ACC112 (cell line): Measurements from ENCODE around the gene XKR7.

Experiments
- H2AFZ ChIP-seq: fragments of 200-600 bp; sonication (generic); one replicate; pipeline ENCODE4 v1.6.0; 2017; ENCODE audit warnings: antibody characterized with exemption, low read length; ENCODE audit not compliant: unreplicated experiment
- H3K27ac ChIP-seq: fragments of 200-600 bp; sonication (generic); 2 replicates; pipeline ENCODE4 v1.5.1; 2014; ENCODE audit warnings: low read depth, mild to moderate bottlenecking, antibody characterized with exemption, low read length, moderate library complexity
- H3K27me3 ChIP-seq: fragments of 200-600 bp; sonication (generic); 2 replicates; pipeline ENCODE4 v1.6.1; 2014; ENCODE audit warnings: mild to moderate bottlenecking, antibody characterized with exemption, low read length, moderate library complexity, mixed read lengths; ENCODE audit not compliant: insufficient read depth
- H3K36me3 ChIP-seq: fragments of 200-600 bp; sonication (generic); 2 replicates; pipeline ENCODE4 v1.6.1; 2016; ENCODE audit warnings: mild to moderate bottlenecking, antibody characterized with exemption, low read length, moderate library complexity, mixed read lengths; ENCODE audit not compliant: insufficient read depth
- H3K4me1 ChIP-seq: fragments of 200-600 bp; sonication (generic); one replicate; pipeline ENCODE4 v1.6.1; 2016; ENCODE audit warnings: low read length, mixed read lengths; ENCODE audit not compliant: insufficient read depth, unreplicated experiment, control insufficient read depth
- H3K4me3 ChIP-seq: fragments of 200-600 bp; sonication (generic); 2 replicates; pipeline ENCODE4 v1.5.1; 2014; ENCODE audit warnings: mild to moderate bottlenecking, low read depth, low read length
- H3K79me2 ChIP-seq: fragments of 200-600 bp; sonication (generic); one replicate; pipeline ENCODE4 v1.6.0; 2016; ENCODE audit warnings: low read length; ENCODE audit not compliant: control insufficient read depth, unreplicated experiment, insufficient read depth

XKR7 gene

GRCh38 chr20:31943052-31943471 lies 24.9 kb upstream of the XKR7 start:
- Histone ChIP-seq H3K79me2 (no peaks in the 10 kb centered on the region), H3K27ac (no peak overlapping the region), H2AFZ (no peak overlapping the region), H3K4me1 (no peaks in the 10 kb centered on the region), H3K27me3 (no peaks in the 10 kb centered on the region), H3K36me3 (peaks cover 10% of the 10 kb centered on the region), H3K4me3 (no peak overlapping the region)

GRCh38 chr20:31945319-31945718 lies 22.6 kb upstream of the XKR7 start:
- H3K4me3 ChIP-seq: no peak overlapping the region
- H3K4me1 ChIP-seq: peaks cover 2% of the 10 kb centered on the region
- peaks cover 8% of the 10 kb centered on the region for H3K79me2 ChIP-seq
- H2AFZ ChIP-seq: no peak overlapping the region
- H3K27ac ChIP-seq: no peak overlapping the region
- H3K36me3 ChIP-seq: peaks cover 26% of the 10 kb centered on the region
- no peaks in the 10 kb centered on the region for H3K27me3 ChIP-seq

- H3K36me3 ChIP-seq: peaks cover 26% of the 10 kb centered on the region
- no peaks in the 10 kb centered on the region for H3K27me3 ChIP-seq
- H2AFZ ChIP-seq: no peak overlapping the region
- peaks cover 13% of the 10 kb centered on the region for H3K79me2 ChIP-seq
- H3K4me1 ChIP-seq: peaks cover 6% of the 10 kb centered on the region
- H3K4me3 ChIP-seq: no peak overlapping the region
- no peak overlapping the region for H3K27ac ChIP-seq
Measured at GRCh38 chr20:31945785-31946184, 22.2 kb upstream of the XKR7 start.

GRCh38 chr20:31948008-31948407 lies 19.9 kb upstream of the XKR7 start:
- Histone ChIP-seq H2AFZ (no peak overlapping the region), H3K36me3 (peaks cover 26% of the 10 kb centered on the region), H3K79me2 (peaks cover 23% of the 10 kb centered on the region), H3K4me3 (no peak overlapping the region), H3K27ac (no peak overlapping the region), H3K27me3 (no peaks in the 10 kb centered on the region), H3K4me1 (peaks cover 9% of the 10 kb centered on the region)

GRCh38 chr20:31949877-31950646 lies 17.9 kb upstream of the XKR7 start:
- no peak overlapping the region for H2AFZ ChIP-seq
- H3K36me3 ChIP-seq: peaks cover 26% of the 10 kb centered on the region
- H3K27ac ChIP-seq: no peak overlapping the region
- H3K4me3 ChIP-seq: peak overlapping the region; percentile 89
- H3K79me2 ChIP-seq: peaks cover 23% of the 10 kb centered on the region
- 0 out of 2 replicates have a peak, but pooled peaks cover 4% of the 10 kb centered on the region for H3K27me3 ChIP-seq
- peaks cover 9% of the 10 kb centered on the region for H3K4me1 ChIP-seq

GRCh38 chr20:31951203-31951529 lies 16.8 kb upstream of the XKR7 start:
- H3K27ac ChIP-seq: no peak overlapping the region
- peaks cover 9% of the 10 kb centered on the region for H3K27me3 ChIP-seq
- peak overlapping the region; percentile 83 for H2AFZ ChIP-seq
- H3K4me1 ChIP-seq: peaks cover 9% of the 10 kb centered on the region
- H3K79me2 ChIP-seq: peaks cover 23% of the 10 kb centered on the region
- H3K4me3 ChIP-seq: peak overlapping the region; percentile 89
- H3K36me3 ChIP-seq: peaks cover 26% of the 10 kb centered on the region

GRCh38 chr20:31951530-31952453 lies 16.2 kb upstream of the XKR7 start, which contains the start of gene PDRG1:
TSS of gene PDRG1 (minus strand) at chr20:31952046. CDS start at chr20:31951961, 85 bp downstream.
- Histone ChIP-seq H2AFZ (peak within 1 kb of the TSS; percentile 83), H3K27me3 (peaks cover 15% of the 10 kb centered on the region), H3K36me3 (peaks cover 25% of the 10 kb centered on the region), H3K79me2 (peaks cover 23% of the 10 kb centered on the region), H3K4me1 (peaks cover 9% of the 10 kb centered on the region), H3K4me3 (peak within 1 kb of the TSS; percentile 89), H3K27ac (no peak within 1 kb of the TSS)

GRCh38 chr20:31953556-31954148 lies 14.3 kb upstream of the XKR7 start:
- peaks cover 9% of the 10 kb centered on the region for H3K4me1 ChIP-seq
- H3K79me2 ChIP-seq: peaks cover 23% of the 10 kb centered on the region
- no peak overlapping the region for H3K27ac ChIP-seq
- peaks cover 10% of the 10 kb centered on the region; the same call in 1 of the 2 replicates for H3K36me3 ChIP-seq
- peaks cover 31% of the 10 kb centered on the region for H3K27me3 ChIP-seq
- H3K4me3 ChIP-seq: no peak overlapping the region
- H2AFZ ChIP-seq: no peak overlapping the region

- Histone ChIP-seq H2AFZ (no peak overlapping the region), H3K4me1 (peaks cover 9% of the 10 kb centered on the region), H3K27me3 (peaks cover 39% of the 10 kb centered on the region), H3K27ac (no peak overlapping the region), H3K79me2 (peaks cover 23% of the 10 kb centered on the region), H3K36me3 (0 out of 2 replicates have a peak, but pooled peaks cover 6% of the 10 kb centered on the region), H3K4me3 (no peak overlapping the region)
Measured at GRCh38 chr20:31954500-31954899, 13.5 kb upstream of the XKR7 start.
